H9 (cell line): ENCODE measurements around the gene FIBP. TPM values are rescaled to one million over a fixed set of nuclear protein-coding genes. Genes with fewer than 3 reads are reported as not detected.

Source experiments
- DNase-seq: peaks from one replicate; pipeline ENCODE4 v3.0.0-alpha.2; 2017
- H2AFZ ChIP-seq: one replicate; pipeline ENCODE4 v1.6.1; 2013; ENCODE audit warnings: mild to moderate bottlenecking, low read length, control low read depth, moderate library complexity
- H2AK5ac ChIP-seq: 2 replicates; pipeline ENCODE4 v1.6.1; 2013; ENCODE audit warnings: low read length, control low read depth, mixed read lengths; ENCODE audit not compliant: insufficient read length
- H2BK120ac ChIP-seq: one replicate; pipeline ENCODE4 v1.6.1; 2013; ENCODE audit warnings: low read depth, mild to moderate bottlenecking, low read length, control low read depth, inconsistent platforms; ENCODE audit not compliant: poor library complexity, severe bottlenecking
- H2BK12ac ChIP-seq: 2 replicates; pipeline ENCODE4 v1.6.1; 2013; ENCODE audit warnings: low read length, control low read depth, mixed read lengths, low read depth; ENCODE audit not compliant: insufficient read length
- H2BK15ac ChIP-seq: 2 replicates; pipeline ENCODE4 v1.6.1; 2013; ENCODE audit warnings: low read depth, low read length, control low read depth
- H2BK20ac ChIP-seq: one replicate; pipeline ENCODE4 v1.6.1; 2013; ENCODE audit warnings: low read depth, mild to moderate bottlenecking, low read length, control low read depth, inconsistent platforms; ENCODE audit not compliant: poor library complexity, severe bottlenecking
- H2BK5ac ChIP-seq: 2 replicates; pipeline ENCODE4 v1.6.1; 2013; ENCODE audit warnings: low read length, control low read depth, mixed read lengths; ENCODE audit not compliant: insufficient read length
- H3K14ac ChIP-seq: 2 replicates; pipeline ENCODE4 v1.6.1; 2013; ENCODE audit warnings: low read length, control low read depth; ENCODE audit not compliant: insufficient read depth
- H3K18ac ChIP-seq: 2 replicates; pipeline ENCODE4 v1.6.1; 2013; ENCODE audit warnings: low read depth, mild to moderate bottlenecking, mixed read lengths, low read length, control low read depth; ENCODE audit not compliant: insufficient read length
- H3K23ac ChIP-seq: 2 replicates; pipeline ENCODE4 v1.6.1; 2013; ENCODE audit warnings: low read length, control low read depth, mixed read lengths, low read depth; ENCODE audit not compliant: insufficient read length
- H3K23me2 ChIP-seq: 2 replicates; pipeline ENCODE4 v1.6.1; 2013; ENCODE audit warnings: low read depth, mild to moderate bottlenecking, mixed read lengths, low read length, control low read depth; ENCODE audit not compliant: insufficient read length, poor library complexity, severe bottlenecking
- H3K27ac ChIP-seq: 2 replicates; pipeline ENCODE4 v1.5.1; 2013; ENCODE audit warnings: low read length, control low read depth, mixed read lengths, low read depth; ENCODE audit not compliant: insufficient read length
- H3K27me3 ChIP-seq: 2 replicates; pipeline ENCODE4 v1.6.1; 2013; ENCODE audit warnings: low read length, control low read depth, inconsistent platforms; ENCODE audit not compliant: insufficient read depth
- H3K4ac ChIP-seq: 2 replicates; pipeline ENCODE4 v1.6.1; 2013; ENCODE audit warnings: low read depth, mild to moderate bottlenecking, control low read depth, inconsistent platforms, low read length, moderate library complexity
- H3K4me1 ChIP-seq: 2 replicates; pipeline ENCODE4 v1.6.1; 2013; ENCODE audit warnings: low read length, control low read depth, inconsistent platforms; ENCODE audit not compliant: insufficient read depth
- H3K4me2 ChIP-seq: 2 replicates; pipeline ENCODE4 v1.6.1; 2013; ENCODE audit warnings: low read length, control low read depth, mixed read lengths; ENCODE audit not compliant: insufficient read length, insufficient read depth
- H3K56ac ChIP-seq: 2 replicates; pipeline ENCODE4 v1.6.1; 2013; ENCODE audit warnings: low read depth, mild to moderate bottlenecking, mixed read lengths, low read length, control low read depth; ENCODE audit not compliant: insufficient read length
- H3K79me1 ChIP-seq: 2 replicates; pipeline ENCODE4 v1.6.1; 2013; ENCODE audit warnings: low read depth, mild to moderate bottlenecking, moderate library complexity, low read length, control low read depth, inconsistent platforms; ENCODE audit not compliant: insufficient read depth, poor library complexity, severe bottlenecking
- H3K79me2 ChIP-seq: 2 replicates; pipeline ENCODE4 v1.6.1; 2013; ENCODE audit warnings: low read length, control low read depth, inconsistent platforms; ENCODE audit not compliant: insufficient read depth
- H3K9ac ChIP-seq: 2 replicates; pipeline ENCODE4 v1.6.1; 2013; ENCODE audit warnings: low read length, control low read depth, mixed read lengths; ENCODE audit not compliant: insufficient read length; ENCODE audit errors: extremely low read depth
- H3K9me3 ChIP-seq: one replicate; pipeline ENCODE4 v1.6.1; 2013; ENCODE audit warnings: low read depth, low read length, inconsistent platforms; ENCODE audit not compliant: control insufficient read depth
- H3T11ph ChIP-seq: one replicate; pipeline ENCODE4 v1.6.1; 2013; ENCODE audit warnings: mild to moderate bottlenecking, low read length, control low read depth, inconsistent platforms
- H4K20me1 ChIP-seq: one replicate; pipeline ENCODE4 v1.6.1; 2013; ENCODE audit not compliant: control insufficient read depth, insufficient read length, insufficient read depth
- H4K5ac ChIP-seq: 2 replicates; pipeline ENCODE4 v1.6.1; 2013; ENCODE audit warnings: low read depth, mild to moderate bottlenecking, mixed read lengths, low read length, control low read depth; ENCODE audit not compliant: insufficient read length
- H4K8ac ChIP-seq: replicated peaks from 2 replicates; pipeline ENCODE4 v1.6.1; 2013; ENCODE audit warnings: low read length, control low read depth, mixed read lengths, low read depth; ENCODE audit not compliant: insufficient read length
- H4K91ac ChIP-seq: 2 replicates; pipeline ENCODE4 v1.6.1; 2013; ENCODE audit warnings: low read depth, mild to moderate bottlenecking, moderate library complexity, mixed read lengths, low read length, control low read depth; ENCODE audit not compliant: insufficient read length
- H3K27ac Mint-ChIP-seq, 3 experiments: 2 replicates in 2 of 3; 3 replicates in 1 of 3; pipeline ENCODE4 v1.8.0; 2020 to 2021; ENCODE audit warnings: mixed read lengths in 3 of 3, mild to moderate bottlenecking in 1 of 3, moderate library complexity in 1 of 3
- H3K27me3 Mint-ChIP-seq: 2 replicates; pipeline ENCODE4 v1.8.0; 2021; ENCODE audit warnings: low read depth, mild to moderate bottlenecking, moderate library complexity, mixed read lengths
- H3K36me3 Mint-ChIP-seq, 3 experiments: 2 replicates in 2 of 3; 3 replicates in 1 of 3; pipeline ENCODE4 v1.8.0; 2020 to 2021; ENCODE audit warnings: low read depth in 3 of 3, mixed read lengths in 3 of 3; ENCODE audit not compliant: insufficient read depth in 1 of 3
- H3K4me1 Mint-ChIP-seq, 2 experiments: 2 replicates each; pipeline ENCODE4 v1.8.0; 2020; ENCODE audit warnings: mixed read lengths in 2 of 2
- H3K4me3 Mint-ChIP-seq, 2 experiments: 2 replicates in 1 of 2; 3 replicates in 1 of 2; pipeline ENCODE4 v1.8.0; 2020 to 2021; ENCODE audit warnings: mild to moderate bottlenecking in 2 of 2, mixed read lengths in 2 of 2, moderate library complexity in 1 of 2
- H3K9me3 Mint-ChIP-seq, 2 experiments: 2 replicates in 1 of 2; 3 replicates in 1 of 2; pipeline ENCODE4 v1.8.0; 2020; ENCODE audit warnings: mild to moderate bottlenecking in 2 of 2, mixed read lengths in 2 of 2, moderate library complexity in 1 of 2
- CTCF ChIP-seq: fragments of 200-600 bp; sonication (generic); conservative IDR thresholded peaks from 3 replicates; pipeline ENCODE4 v1.8.0; 2021; ENCODE audit warnings: antibody characterized with exemption, mild to moderate bottlenecking
- WGBS: extraction: QIAGEN DNeasy Blood & Tissue Kit; methylation state at CpG from one replicate; pipeline ENCODE4 v1.1.7; 2013; ENCODE audit warnings: missing lambda C conversion rate, low lambda C conversion rate, mixed read lengths; ENCODE audit not compliant: insufficient read length; ENCODE audit errors: extremely low coverage; 5-methylcytosine and 5-hydroxymethylcytosine counted together
- total RNA-seq: library from RNA; stranded (reverse); gene quantifications from 2 replicates; pipeline ENCODE4 v1.2.1, GENCODE V29; 2021

The FIBP gene
- total RNA-seq, 1 experiment from 2014 or later: 87.0 TPM

GRCh38 chr11:65925397-65925796 is 37.1 kb upstream of the FIBP start:
- Histone ChIP-seq H4K91ac (no peak overlapping the region), H4K5ac (no peak overlapping the region), H3K4me2 (no peak overlapping the region), H2AK5ac (no peak overlapping the region), H2BK120ac (no peak overlapping the region), H2BK12ac (no peak overlapping the region), H3K14ac (no peak overlapping the region), H4K8ac (no peak overlapping the region), H3K9me3 (no peaks in the 10 kb centered on the region), H3K9ac (no peak overlapping the region), H3T11ph (no peak overlapping the region), H2AFZ (no peak overlapping the region), H3K27me3 (no peaks in the 10 kb centered on the region), H4K20me1 (no peaks in the 10 kb centered on the region), H3K79me1 (no peaks in the 10 kb centered on the region), H3K4me1 (no peaks in the 10 kb centered on the region), H3K23ac (no peak overlapping the region), H3K4ac (no peak overlapping the region), H2BK5ac (no peak overlapping the region), H3K27ac (no peak overlapping the region), H3K18ac (no peak overlapping the region), H3K56ac (no peak overlapping the region), H2BK20ac (no peak overlapping the region), H2BK15ac (no peak overlapping the region), H3K23me2 (no peaks in the 10 kb centered on the region), H3K79me2 (no peaks in the 10 kb centered on the region)
- no peak overlapping the region; a peak in 1 of 7 replicates for H3K27ac Mint-ChIP-seq
- no peaks in the 10 kb centered on the region for H3K27me3 Mint-ChIP-seq
- no peak for TF ChIP-seq CTCF
- no peaks in the 10 kb centered on the region for H3K9me3 Mint-ChIP-seq
- no peak overlapping the region; a peak in 1 of 5 replicates for H3K4me3 Mint-ChIP-seq
- DNase-seq: no peak
- peaks cover 3 to 21% of the 10 kb centered on the region in 2 experiments for H3K4me1 Mint-ChIP-seq
- peaks cover 1 to 18% (median 18%) of the 10 kb centered on the region in 3 experiments; a peak in 6 of 7 replicates for H3K36me3 Mint-ChIP-seq
- no CpG with 5 or more reads among the region's 2 CpGs for WGBS
